ENCODE measurements around the gene FGF12. TPM values are rescaled to one million over a fixed set of nuclear protein-coding genes. Genes with fewer than 3 reads are reported as not detected.

The FGF12 gene
- total RNA-seq, 1 experiment from 2014 or later, result 0.51 TPM

- H3K27me3 ChIP-seq (ENCODE audit: control insufficient read depth, insufficient read depth, low read length), result peaks cover 2% of the 10 kb centered on the region; the same call in 1 of the 2 replicates
- TF ChIP-seq POLR2AphosphoS5 (IDR thresholded peaks at IDR 0.05; ENCODE audit: low read depth, low read length), result no peak
- no peak for TF ChIP-seq REST (IDR thresholded peaks at IDR 0.05; ENCODE audit: insufficient read depth in 1 of 2, low read depth in 2 of 2, low read length in 1 of 2)
- TF ChIP-seq CTCF (IDR thresholded peaks at IDR 0.05), result no peak
- TF ChIP-seq SIN3A (IDR thresholded peaks at IDR 0.05; ENCODE audit: borderline replicate concordance, insufficient read depth, low read depth, low read length), result no peak
- TF ChIP-seq TCF7L2 (IDR thresholded peaks at IDR 0.05; ENCODE audit: low read depth, low read length), result no peak
- H3K4me1 ChIP-seq (ENCODE audit: control insufficient read depth, insufficient read depth, low read length), result peaks cover 5% of the 10 kb centered on the region; the same call in 1 of the 2 replicates
- intact Hi-C loops (cut with micrococcal nuclease; ENCODE audit: unreplicated experiment) (no loop called here), in situ Hi-C loops (cut with HindIII; ENCODE audit: low pct_unique_long_range_greater_than_20kb, low sequenced_read_pairs) (no loop called here)
- ATAC-seq, result no peak
- BruUV-seq (replicated peaks), result no TSS peak
- no peak for DNase-seq (ENCODE audit: low read depth, low spot score)
- H3K27ac ChIP-seq (ENCODE audit: low read length), result no peak overlapping the region
- no peaks in the 10 kb centered on the region for H3K36me3 ChIP-seq (ENCODE audit: control insufficient read depth, insufficient read depth, low read length)
- ChIA-PET POLR2A (no interaction called here), CTCF (no interaction called here)
- no peak overlapping the region for H3K4me3 ChIP-seq (ENCODE audit: low read depth in 2 of 2, low read length in 2 of 2)
- no peaks in the 10 kb centered on the region for H3K9me3 ChIP-seq (ENCODE audit: control insufficient read depth, insufficient read depth, low read depth, low read length)
These were observed 956 bp downstream of the FGF12 start for GRCh38 chr3:192726385-192726784.

GRCh38 chr3:192719964-192720363, 7.4 kb downstream of the FGF12 start:
- ChIA-PET POLR2A (no interaction called here), CTCF (no interaction called here)
- no peak for DNase-seq (ENCODE audit: low read depth, low spot score)
- H3K9me3 ChIP-seq (ENCODE audit: control insufficient read depth, insufficient read depth, low read depth, low read length), result no peaks in the 10 kb centered on the region
- H3K4me1 ChIP-seq (ENCODE audit: control insufficient read depth, insufficient read depth, low read length), result no peaks in the 10 kb centered on the region
- in situ Hi-C loops (cut with HindIII; ENCODE audit: low pct_unique_long_range_greater_than_20kb, low sequenced_read_pairs), result no loop called here
- no peak overlapping the region for H3K4me3 ChIP-seq (ENCODE audit: low read depth in 2 of 2, low read length in 2 of 2)
- H3K36me3 ChIP-seq (ENCODE audit: control insufficient read depth, insufficient read depth, low read length), result no peaks in the 10 kb centered on the region
- ATAC-seq, result no peak
- BruUV-seq (replicated peaks), result no TSS peak
- no peak for TF ChIP-seq SIN3A (IDR thresholded peaks at IDR 0.05; ENCODE audit: borderline replicate concordance, insufficient read depth, low read depth, low read length)
- TF ChIP-seq REST (IDR thresholded peaks at IDR 0.05; ENCODE audit: insufficient read depth in 1 of 2, low read depth in 2 of 2, low read length in 1 of 2), result no peak
- TF ChIP-seq POLR2AphosphoS5 (IDR thresholded peaks at IDR 0.05; ENCODE audit: low read depth, low read length), result no peak
- no peak for TF ChIP-seq CTCF (IDR thresholded peaks at IDR 0.05)
- no peak for TF ChIP-seq TCF7L2 (IDR thresholded peaks at IDR 0.05; ENCODE audit: low read depth, low read length)
- intact Hi-C loops (cut with micrococcal nuclease; ENCODE audit: unreplicated experiment), result no loop called here
- H3K27ac ChIP-seq (ENCODE audit: low read length), result no peak overlapping the region
- H3K27me3 ChIP-seq (ENCODE audit: control insufficient read depth, insufficient read depth, low read length), result no peaks in the 10 kb centered on the region

Measured in Panc1 (cell line).